Smooth muscle cell of the brain vasculature (primary cell): ENCODE results near the gene SMG7.
"Not testable (repeated sequence)": the region's sequence is repeated elsewhere in the genome, so short reads cannot be mapped to it uniquely, and the experiment has no call there.

Source experiments
- DNase-seq: peaks from one replicate; pipeline ENCODE4 v3.0.0-alpha.2; 2012; ENCODE audit warnings: low read depth, low spot score

SMG7 gene

GRCh38 chr1:183472488-183473216, at the start of gene SMG7:
Gene SMG7 (plus strand): TSS chr1:183472499. CDS start chr1:183472621, 122 bp downstream.
- DNase-seq = no peak

- DNase-seq = no peak
These were observed 48.8 kb upstream of the SMG7 start for GRCh38 chr1:183423541-183423940.

GRCh38 chr1:183424691-183425090, 47.6 kb upstream of the SMG7 start:
- DNase-seq = no peak

GRCh38 chr1:183427591-183427990, 44.7 kb upstream of the SMG7 start:
- not testable (repeated sequence) for DNase-seq

GRCh38 chr1:183431840-183432547, 40.3 kb upstream of the SMG7 start:
- no peak for DNase-seq

GRCh38 chr1:183432548-183432875, 39.8 kb upstream of the SMG7 start:
- no peak for DNase-seq

- no peak for DNase-seq
These were observed 38.6 kb upstream of the SMG7 start for GRCh38 chr1:183433703-183434102.

GRCh38 chr1:183435497-183435896, 36.8 kb upstream of the SMG7 start:
- no peak for DNase-seq

GRCh38 chr1:183438060-183438459, 34.2 kb upstream of the SMG7 start:
- no peak for DNase-seq

GRCh38 chr1:183443011-183443410, 29.3 kb upstream of the SMG7 start:
- no peak for DNase-seq

GRCh38 chr1:183443466-183443865, 28.8 kb upstream of the SMG7 start:
- DNase-seq = no peak

- DNase-seq = no peak
These were observed 28.1 kb upstream of the SMG7 start for GRCh38 chr1:183444243-183444642.

- no peak for DNase-seq
These were observed 23.0 kb upstream of the SMG7 start for GRCh38 chr1:183449223-183449770.

GRCh38 chr1:183450093-183450492, 22.2 kb upstream of the SMG7 start:
- DNase-seq = no peak

- no peak for DNase-seq
These were observed 17.9 kb upstream of the SMG7 start for GRCh38 chr1:183454377-183454776.

GRCh38 chr1:183456826-183457225, 15.5 kb upstream of the SMG7 start:
- DNase-seq = no peak

GRCh38 chr1:183457449-183457848, 14.8 kb upstream of the SMG7 start:
- DNase-seq = no peak

- no peak for DNase-seq
These were observed 11.7 kb upstream of the SMG7 start for GRCh38 chr1:183460596-183460995.

GRCh38 chr1:183461350-183461749, 10.9 kb upstream of the SMG7 start:
- no peak for DNase-seq

GRCh38 chr1:183463566-183463965, 8.7 kb upstream of the SMG7 start:
- DNase-seq = no peak

GRCh38 chr1:183466781-183467180, 5.5 kb upstream of the SMG7 start:
- DNase-seq = no peak

- DNase-seq = no peak
These were observed 4.6 kb upstream of the SMG7 start for GRCh38 chr1:183467687-183468086.
